Measurements from ENCODE around the gene LRRTM2. TPM values are rescaled to one million over a fixed set of nuclear protein-coding genes. Genes with fewer than 3 reads are reported as not detected.

Gene LRRTM2
- total and polyA plus RNA-seq, 10 of the 15 experiments (the other 5 are each of a cell fraction or from before 2014, with no cell fraction given) = 0.04 to 0.14 (median 0.06) TPM; not detected in 2

DNA sequence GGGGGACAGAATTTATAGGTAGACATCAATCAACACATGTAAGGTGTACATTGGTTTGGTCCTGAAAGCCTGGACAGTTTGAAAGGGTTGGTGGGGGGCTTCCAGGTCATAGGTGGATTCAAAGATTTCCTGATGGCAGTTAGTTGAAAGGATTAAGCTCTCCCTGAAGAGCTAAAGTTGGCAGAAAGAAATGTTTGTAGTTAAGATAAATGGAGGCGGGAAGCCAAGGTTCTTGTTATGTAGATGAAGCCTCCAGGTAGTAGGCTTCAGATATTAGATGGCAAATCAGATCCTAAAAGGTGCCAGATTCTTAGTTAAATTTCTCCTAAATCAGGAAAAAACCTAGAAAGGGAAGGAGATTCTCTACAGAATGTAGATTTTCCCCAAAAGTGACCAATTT, 9.0 kb upstream of the LRRTM2 start:
- ATAC-seq = no peak
- intact Hi-C loops (cut with micrococcal nuclease; ENCODE audit: unreplicated experiment) = no loop called here
- Histone ChIP-seq H3K9ac (ENCODE audit: control insufficient read depth, insufficient read depth, low read length) (no peak overlapping the region), H3K79me2 (ENCODE audit: control insufficient read depth, insufficient read depth, low read length) (0 out of 2 replicates have a peak, but pooled peaks cover 1% of the 10 kb centered on the region), H2AFZ (ENCODE audit: control insufficient read depth, low read depth, low read length) (no peak overlapping the region), H3K4me2 (ENCODE audit: control insufficient read depth, insufficient read depth) (no peak overlapping the region), H4K20me1 (ENCODE audit: control insufficient read depth, insufficient read depth) (no peaks in the 10 kb centered on the region), H3K4me1 (ENCODE audit: control insufficient read depth, insufficient read depth, low read length) (no peaks in the 10 kb centered on the region), H3K27ac (ENCODE audit: control insufficient read depth, insufficient read depth) (no peak overlapping the region), H3K27me3 (replicated peaks in 1 of 2; ENCODE audit: control insufficient read depth in 2 of 2, insufficient read depth in 2 of 2, low read length in 1 of 2) (no peaks in the 10 kb centered on the region), H3K36me3 (ENCODE audit: control insufficient read depth in 2 of 2, insufficient read depth in 2 of 2, low read length in 1 of 2) (peaks cover 2% of the 10 kb centered on the region in 2 experiments; a peak in 3 of 4 replicates), H3K4me3 (no peak overlapping the region), H3K9me3 (replicated peaks; ENCODE audit: control insufficient read depth, insufficient read depth, low read length) (no peaks in the 10 kb centered on the region)
- ChIA-PET RAD21 (ENCODE audit: unreplicated experiment) (no interaction called here), CTCF (no interaction called here), POLR2A (no interaction called here), SMC1A (ENCODE audit: uncharacterized antibody, unreplicated experiment) (no interaction called here)
- no TSS peak for BruUV-seq (replicated peaks)
- TF ChIP-seq RAD51 (IDR thresholded peaks at IDR 0.05) (no peak), SP1 (IDR thresholded peaks at IDR 0.05; ENCODE audit: low read depth, low read length) (no peak), CHD4 (IDR thresholded peaks at IDR 0.05) (no peak), RBBP5 (conservative IDR thresholded peaks at IDR 0.05) (no peak), TCF3 (IDR thresholded peaks at IDR 0.05; ENCODE audit: borderline replicate concordance, insufficient read depth, low read depth, low read length) (no peak), ZZZ3 (IDR thresholded peaks at IDR 0.05; ENCODE audit: control insufficient read depth, insufficient read length, low read depth) (no peak), STAT1 (conservative IDR thresholded peaks at IDR 0.05) (no peak), YY1 (IDR thresholded peaks at IDR 0.05; ENCODE audit: low read depth, low read length) (no peak), GATAD2B (conservative IDR thresholded peaks at IDR 0.05; ENCODE audit: low read depth) (no peak)
- TF ChIP-seq, protein P1, sequence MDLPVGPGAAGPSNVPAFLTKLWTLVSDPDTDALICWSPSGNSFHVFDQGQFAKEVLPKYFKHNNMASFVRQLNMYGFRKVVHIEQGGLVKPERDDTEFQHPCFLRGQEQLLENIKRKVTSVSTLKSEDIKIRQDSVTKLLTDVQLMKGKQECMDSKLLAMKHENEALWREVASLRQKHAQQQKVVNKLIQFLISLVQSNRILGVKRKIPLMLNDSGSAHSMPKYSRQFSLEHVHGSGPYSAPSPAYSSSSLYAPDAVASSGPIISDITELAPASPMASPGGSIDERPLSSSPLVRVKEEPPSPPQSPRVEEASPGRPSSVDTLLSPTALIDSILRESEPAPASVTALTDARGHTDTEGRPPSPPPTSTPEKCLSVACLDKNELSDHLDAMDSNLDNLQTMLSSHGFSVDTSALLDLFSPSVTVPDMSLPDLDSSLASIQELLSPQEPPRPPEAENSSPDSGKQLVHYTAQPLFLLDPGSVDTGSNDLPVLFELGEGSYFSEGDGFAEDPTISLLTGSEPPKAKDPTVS (IDR thresholded peaks at IDR 0.05; ENCODE audit: low read depth, low read length) = no peak
- TF ChIP-seq, protein P2, sequence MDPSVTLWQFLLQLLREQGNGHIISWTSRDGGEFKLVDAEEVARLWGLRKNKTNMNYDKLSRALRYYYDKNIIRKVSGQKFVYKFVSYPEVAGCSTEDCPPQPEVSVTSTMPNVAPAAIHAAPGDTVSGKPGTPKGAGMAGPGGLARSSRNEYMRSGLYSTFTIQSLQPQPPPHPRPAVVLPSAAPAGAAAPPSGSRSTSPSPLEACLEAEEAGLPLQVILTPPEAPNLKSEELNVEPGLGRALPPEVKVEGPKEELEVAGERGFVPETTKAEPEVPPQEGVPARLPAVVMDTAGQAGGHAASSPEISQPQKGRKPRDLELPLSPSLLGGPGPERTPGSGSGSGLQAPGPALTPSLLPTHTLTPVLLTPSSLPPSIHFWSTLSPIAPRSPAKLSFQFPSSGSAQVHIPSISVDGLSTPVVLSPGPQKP (IDR thresholded peaks at IDR 0.05; ENCODE audit: low read depth, low read length) = no peak
- TF ChIP-seq, protein P3, sequence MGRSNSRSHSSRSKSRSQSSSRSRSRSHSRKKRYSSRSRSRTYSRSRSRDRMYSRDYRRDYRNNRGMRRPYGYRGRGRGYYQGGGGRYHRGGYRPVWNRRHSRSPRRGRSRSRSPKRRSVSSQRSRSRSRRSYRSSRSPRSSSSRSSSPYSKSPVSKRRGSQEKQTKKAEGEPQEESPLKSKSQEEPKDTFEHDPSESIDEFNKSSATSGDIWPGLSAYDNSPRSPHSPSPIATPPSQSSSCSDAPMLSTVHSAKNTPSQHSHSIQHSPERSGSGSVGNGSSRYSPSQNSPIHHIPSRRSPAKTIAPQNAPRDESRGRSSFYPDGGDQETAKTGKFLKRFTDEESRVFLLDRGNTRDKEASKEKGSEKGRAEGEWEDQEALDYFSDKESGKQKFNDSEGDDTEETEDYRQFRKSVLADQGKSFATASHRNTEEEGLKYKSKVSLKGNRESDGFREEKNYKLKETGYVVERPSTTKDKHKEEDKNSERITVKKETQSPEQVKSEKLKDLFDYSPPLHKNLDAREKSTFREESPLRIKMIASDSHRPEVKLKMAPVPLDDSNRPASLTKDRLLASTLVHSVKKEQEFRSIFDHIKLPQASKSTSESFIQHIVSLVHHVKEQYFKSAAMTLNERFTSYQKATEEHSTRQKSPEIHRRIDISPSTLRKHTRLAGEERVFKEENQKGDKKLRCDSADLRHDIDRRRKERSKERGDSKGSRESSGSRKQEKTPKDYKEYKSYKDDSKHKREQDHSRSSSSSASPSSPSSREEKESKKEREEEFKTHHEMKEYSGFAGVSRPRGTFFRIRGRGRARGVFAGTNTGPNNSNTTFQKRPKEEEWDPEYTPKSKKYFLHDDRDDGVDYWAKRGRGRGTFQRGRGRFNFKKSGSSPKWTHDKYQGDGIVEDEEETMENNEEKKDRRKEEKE (IDR thresholded peaks at IDR 0.05) = no peak
- WGBS (ENCODE audit: insufficient coverage, insufficient replicate concordance, low lambda C conversion rate, missing lambda C conversion rate) = 100% methylated on average over 1 of the region's 1 CpG
- DNase-seq (ENCODE audit: low read depth, low spot score) = no peak
- no peak for FAIRE-seq
- in situ Hi-C loops (cut with MboI) = no loop called here

Data from GM12878 (cell line).